ENCODE results near the gene TAF8. TPM values are rescaled to one million over a fixed set of nuclear protein-coding genes. Genes with fewer than 3 reads are reported as not detected.

Gene TAF8
- polyA plus RNA-seq, 3 donors, result 13.1 to 24.7 (median 16.6) TPM

- no peak overlapping the region for H3K9ac ChIP-seq (ENCODE audit: insufficient read depth, low read length, poor library complexity, severe bottlenecking)
- intact Hi-C loops (cut with micrococcal nuclease), result loop anchor here (2.0 to 5.0 kb wide), 2 partner anchors 264 kb away; partner anchors contain the start of gene TOMM6 (in 2 of the 2)
- DNase-seq, result no peak
- peaks cover 0 to 8% of the 10 kb centered on the region in 2 donors for H3K27me3 ChIP-seq (ENCODE audit: control insufficient read depth in 2 of 2, insufficient read depth in 2 of 2, low read length in 2 of 2)
- peaks cover 3% of the 10 kb centered on the region for H4K20me1 ChIP-seq (ENCODE audit: insufficient read depth, low read length)
- WGBS (ENCODE audit: insufficient coverage), result 50% methylated on average over 7 of the region's 8 CpGs
- H3K4me1 ChIP-seq (ENCODE audit: control insufficient read depth in 1 of 2, insufficient read depth in 2 of 2, low read length in 2 of 2), result peaks cover 43 to 53% of the 10 kb centered on the region in 2 donors
- TF ChIP-seq CTCF (IDR thresholded peaks at IDR 0.05), result no peak
- peak overlapping the region; percentile 83 to 95 (median 87) for H3K4me3 ChIP-seq (replicated peaks in 1 of 3; ENCODE audit: low read depth in 2 of 3, low read length in 3 of 3)
- peaks cover 0 to 2% (median 0%) of the 10 kb centered on the region in 7 donors for H3K9me3 Mint-ChIP-seq
- H3K27ac Mint-ChIP-seq, result peak overlapping the region in 6 of 7 donors; percentile 28 to 98 (median 74)
- peaks cover 7 to 28% (median 11%) of the 10 kb centered on the region in 3 donors for H3K27me3 Mint-ChIP-seq (ENCODE audit: low read depth in 3 of 3)
- no peaks in the 10 kb centered on the region for H3K9me3 ChIP-seq (replicated peaks in 1 of 2; ENCODE audit: control insufficient read depth in 1 of 2, insufficient read depth in 1 of 2, low read length in 2 of 2)
- peaks cover 30 to 43% of the 10 kb centered on the region in 2 donors for H3K36me3 ChIP-seq (replicated peaks in 1 of 2; ENCODE audit: control insufficient read depth in 1 of 2, insufficient read depth in 2 of 2, low read length in 2 of 2)
- peak overlapping the region in 1 of 2 donors; percentile 86 for H3K27ac ChIP-seq (ENCODE audit: low read depth in 1 of 2, low read length in 2 of 2)
- peaks cover 27 to 45% of the 10 kb centered on the region in 2 donors for H3K36me3 Mint-ChIP-seq
- H3K4me1 Mint-ChIP-seq, result peaks cover 46% of the 10 kb centered on the region
- peak overlapping the region; percentile 41 to 97 for H3K4me3 Mint-ChIP-seq
- peak overlapping the region; percentile 88 for H3K4me2 ChIP-seq (replicated peaks; ENCODE audit: extremely low read depth, low read length, poor library complexity, severe bottlenecking)
- H2AFZ ChIP-seq (ENCODE audit: insufficient read depth, low read depth, low read length, poor library complexity, severe bottlenecking), result peak overlapping the region; percentile 75
- peaks cover 25% of the 10 kb centered on the region for H3K79me2 ChIP-seq (ENCODE audit: insufficient read depth, low read length)
Observed at GRCh38 chr6:42051268-42051653, 937 bp downstream of the TAF8 start.

- Histone ChIP-seq H4K20me1 (ENCODE audit: insufficient read depth, low read length) (peaks cover 3% of the 10 kb centered on the region), H3K4me1 (ENCODE audit: control insufficient read depth in 1 of 2, insufficient read depth in 2 of 2, low read length in 2 of 2) (peaks cover 20 to 30% of the 10 kb centered on the region in 2 donors), H2AFZ (ENCODE audit: insufficient read depth, low read depth, low read length, poor library complexity, severe bottlenecking) (no peak overlapping the region), H3K27me3 (ENCODE audit: control insufficient read depth in 2 of 2, insufficient read depth in 2 of 2, low read length in 2 of 2) (no peaks in the 10 kb centered on the region), H3K27ac (ENCODE audit: low read depth in 1 of 2, low read length in 2 of 2) (no peak overlapping the region), H3K9me3 (replicated peaks in 1 of 2; ENCODE audit: control insufficient read depth in 1 of 2, insufficient read depth in 1 of 2, low read length in 2 of 2) (no peaks in the 10 kb centered on the region), H3K4me3 (replicated peaks in 1 of 3; ENCODE audit: low read depth in 2 of 3, low read length in 3 of 3) (no peak overlapping the region), H3K36me3 (replicated peaks in 1 of 2; ENCODE audit: control insufficient read depth in 1 of 2, insufficient read depth in 2 of 2, low read length in 2 of 2) (peaks cover 52 to 67% of the 10 kb centered on the region in 2 donors), H3K9ac (ENCODE audit: insufficient read depth, low read length, poor library complexity, severe bottlenecking) (no peak overlapping the region), H3K79me2 (ENCODE audit: insufficient read depth, low read length) (peaks cover 21% of the 10 kb centered on the region), H3K4me2 (replicated peaks; ENCODE audit: extremely low read depth, low read length, poor library complexity, severe bottlenecking) (no peak overlapping the region)
- intact Hi-C loops (cut with micrococcal nuclease), result loop anchor here in 1 of 2 donors (5.0 kb wide), 1 partner anchor 266 kb away; the partner anchor contains the start of gene TOMM6
- no peak for TF ChIP-seq CTCF (IDR thresholded peaks at IDR 0.05)
- H3K27me3 Mint-ChIP-seq (ENCODE audit: low read depth in 3 of 3), result peaks cover 0 to 9% (median 2%) of the 10 kb centered on the region in 3 donors
- H3K4me3 Mint-ChIP-seq, result no peak overlapping the region
- H3K36me3 Mint-ChIP-seq, result peaks cover 47 to 69% of the 10 kb centered on the region in 2 donors
- H3K9me3 Mint-ChIP-seq, result no peaks in the 10 kb centered on the region
- peaks cover 23% of the 10 kb centered on the region for H3K4me1 Mint-ChIP-seq
- no peak for DNase-seq
- H3K27ac Mint-ChIP-seq, result peak overlapping the region in 1 of 7 donors; percentile 32
Observed at GRCh38 chr6:42053601-42054000, 3.3 kb downstream of the TAF8 start.

Measured in CD14-positive monocyte (primary cell).